GM12891 (cell line): ENCODE results near the gene LRWD1.
"Not testable (repeated sequence)": the region's sequence is repeated elsewhere in the genome, so short reads cannot be mapped to it uniquely, and the experiment has no call there.

Source experiments
- POLR2A ChIP-seq: IDR thresholded peaks from 2 replicates; pipeline ENCODE4 v1.6.1; 2011; ENCODE audit warnings: low read depth, low read length, control low read depth
- TAF1 ChIP-seq: IDR thresholded peaks from 2 replicates; pipeline ENCODE4 v1.6.1; 2011; ENCODE audit warnings: low read depth, low read length, control low read depth

DNA sequence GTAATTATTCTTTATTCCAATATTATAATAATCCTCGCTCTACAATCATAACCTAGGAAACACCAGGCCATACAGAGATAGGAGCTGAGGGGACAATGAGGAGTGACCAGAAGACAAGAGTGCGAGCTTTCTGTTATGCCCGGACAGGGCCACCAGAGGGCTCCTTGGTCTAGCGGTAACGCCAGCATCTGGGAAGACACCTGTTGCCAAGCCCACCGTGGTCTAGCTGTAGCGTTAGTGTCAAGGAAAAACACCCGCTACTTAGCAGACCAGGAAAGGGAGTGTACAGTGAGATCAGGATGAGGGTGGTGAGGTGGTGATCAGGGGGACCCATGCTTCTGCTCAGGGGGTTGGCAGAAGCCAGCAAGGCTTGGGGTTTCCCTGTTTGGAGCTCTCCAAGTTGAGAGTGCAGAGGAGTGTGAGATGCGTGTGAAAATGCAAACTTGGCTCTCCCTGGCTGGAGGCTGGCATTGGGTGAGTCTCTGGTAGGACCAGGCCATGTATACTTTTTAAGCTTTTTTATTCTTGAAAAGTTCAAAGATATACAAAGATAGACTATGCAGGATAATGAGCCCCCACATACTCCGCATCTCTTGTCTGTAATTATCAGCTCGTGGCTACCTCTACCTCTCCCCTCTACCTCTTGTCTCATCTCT, 15.3 kb downstream of the LRWD1 start:
- TF ChIP-seq TAF1, POLR2A: not testable (repeated sequence)
